Peyer's patch (tissue), 4 donors: ENCODE results near the gene GRIK4.

Experiments used
- POLR2A ChIP-seq, 2 donors: fragments of 450-650 bp; IDR thresholded peaks; one replicate each; pipeline ENCODE4 v1.5.1; 2017; ENCODE audit warnings: antibody characterized with exemption in 2 of 2, mild to moderate bottlenecking in 2 of 2, moderate library complexity in 2 of 2
- TF ChIP-seq, protein P1 (sequence below), 6 experiments: fragments of 450-650 bp in 4 of 6; fragments of 200-600 bp in 2 of 6; sonication (generic) in 1 of 6; IDR thresholded peaks; one replicate each; pipeline ENCODE4 v1.5.1; 2017 to 2019; ENCODE audit warnings: antibody characterized with exemption in 6 of 6, mild to moderate bottlenecking in 3 of 6, moderate library complexity in 1 of 6

DNA sequence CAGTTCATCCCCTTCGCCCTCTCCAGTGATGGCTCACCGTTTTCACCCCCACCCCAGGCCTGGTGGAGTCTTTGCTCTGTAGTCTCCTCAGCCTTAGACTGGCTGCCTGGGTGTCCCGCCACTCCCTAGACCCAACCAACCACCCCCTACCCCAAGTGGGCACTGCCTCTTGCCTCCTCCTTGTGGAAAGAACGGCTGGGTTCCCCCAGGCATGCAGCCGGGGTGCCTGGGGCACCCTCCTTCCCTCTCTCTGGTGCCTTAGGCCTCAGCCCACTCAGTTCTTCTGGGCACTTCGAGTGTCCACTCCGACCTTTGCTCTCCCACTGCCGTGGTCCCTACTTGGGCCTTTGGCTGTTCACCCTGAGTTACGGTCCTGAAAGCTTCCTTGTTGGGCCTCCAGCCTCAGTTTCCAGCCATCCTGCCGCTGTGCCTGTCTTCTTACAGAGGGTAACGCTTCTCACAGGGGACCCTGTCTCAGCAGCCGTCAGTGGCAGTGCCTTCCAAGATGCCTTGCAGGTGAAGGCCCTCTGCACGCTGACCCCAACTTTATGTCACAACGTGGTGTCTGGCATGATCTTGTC lies 3.1 kb downstream of the GRIK4 start:
- TF ChIP-seq, protein P1, sequence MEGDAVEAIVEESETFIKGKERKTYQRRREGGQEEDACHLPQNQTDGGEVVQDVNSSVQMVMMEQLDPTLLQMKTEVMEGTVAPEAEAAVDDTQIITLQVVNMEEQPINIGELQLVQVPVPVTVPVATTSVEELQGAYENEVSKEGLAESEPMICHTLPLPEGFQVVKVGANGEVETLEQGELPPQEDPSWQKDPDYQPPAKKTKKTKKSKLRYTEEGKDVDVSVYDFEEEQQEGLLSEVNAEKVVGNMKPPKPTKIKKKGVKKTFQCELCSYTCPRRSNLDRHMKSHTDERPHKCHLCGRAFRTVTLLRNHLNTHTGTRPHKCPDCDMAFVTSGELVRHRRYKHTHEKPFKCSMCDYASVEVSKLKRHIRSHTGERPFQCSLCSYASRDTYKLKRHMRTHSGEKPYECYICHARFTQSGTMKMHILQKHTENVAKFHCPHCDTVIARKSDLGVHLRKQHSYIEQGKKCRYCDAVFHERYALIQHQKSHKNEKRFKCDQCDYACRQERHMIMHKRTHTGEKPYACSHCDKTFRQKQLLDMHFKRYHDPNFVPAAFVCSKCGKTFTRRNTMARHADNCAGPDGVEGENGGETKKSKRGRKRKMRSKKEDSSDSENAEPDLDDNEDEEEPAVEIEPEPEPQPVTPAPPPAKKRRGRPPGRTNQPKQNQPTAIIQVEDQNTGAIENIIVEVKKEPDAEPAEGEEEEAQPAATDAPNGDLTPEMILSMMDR (IDR thresholded peaks at IDR 0.05), result no peak
- no peak for TF ChIP-seq POLR2A (IDR thresholded peaks at IDR 0.05)
